ENCODE results near the gene SLFN5.
"Not testable (repeated sequence)": the region's sequence is repeated elsewhere in the genome, so short reads cannot be mapped to it uniquely, and the experiment has no call there.

The SLFN5 gene

GRCh38 chr17:35309345-35309744, 66.5 kb downstream of the SLFN5 start:
- not testable (repeated sequence) for DNase-seq; H3K9me3 ChIP-seq (ENCODE audit: control insufficient read depth, low read length); H3K4me3 ChIP-seq (ENCODE audit: insufficient read depth, low read depth, low read length, poor library complexity, severe bottlenecking); H3K36me3 ChIP-seq (ENCODE audit: control insufficient read depth, insufficient read depth, low read length); H3K27ac ChIP-seq (ENCODE audit: insufficient read depth, low read length, poor library complexity, severe bottlenecking); H3K27me3 ChIP-seq (replicated peaks; ENCODE audit: control insufficient read depth, insufficient read depth, low read length, poor library complexity, severe bottlenecking)
- peaks cover 14% of the 10 kb centered on the region for H3K4me1 ChIP-seq (ENCODE audit: control insufficient read depth, insufficient read depth, low read length, poor library complexity, severe bottlenecking)

- Histone ChIP-seq H3K27ac (ENCODE audit: insufficient read depth, low read length, poor library complexity, severe bottlenecking) (peak overlapping the region; percentile 80), H3K9me3 (ENCODE audit: control insufficient read depth, low read length) (no peaks in the 10 kb centered on the region), H3K36me3 (ENCODE audit: control insufficient read depth, insufficient read depth, low read length) (no peaks in the 10 kb centered on the region), H3K4me1 (ENCODE audit: control insufficient read depth, insufficient read depth, low read length, poor library complexity, severe bottlenecking) (peaks cover 14% of the 10 kb centered on the region), H3K27me3 (replicated peaks; ENCODE audit: control insufficient read depth, insufficient read depth, low read length, poor library complexity, severe bottlenecking) (no peaks in the 10 kb centered on the region), H3K4me3 (ENCODE audit: insufficient read depth, low read depth, low read length, poor library complexity, severe bottlenecking) (no peak overlapping the region)
- DNase-seq, result no peak
These were observed 69.5 kb downstream of the SLFN5 start for GRCh38 chr17:35312346-35312745.

GRCh38 chr17:35312790-35313711, 70.2 kb downstream of the SLFN5 start:
- Histone ChIP-seq H3K36me3 (ENCODE audit: control insufficient read depth, insufficient read depth, low read length) (no peaks in the 10 kb centered on the region), H3K9me3 (ENCODE audit: control insufficient read depth, low read length) (no peaks in the 10 kb centered on the region), H3K27ac (ENCODE audit: insufficient read depth, low read length, poor library complexity, severe bottlenecking) (peak overlapping the region; percentile 80), H3K4me1 (ENCODE audit: control insufficient read depth, insufficient read depth, low read length, poor library complexity, severe bottlenecking) (peaks cover 14% of the 10 kb centered on the region), H3K4me3 (ENCODE audit: insufficient read depth, low read depth, low read length, poor library complexity, severe bottlenecking) (peak overlapping the region; percentile 60), H3K27me3 (replicated peaks; ENCODE audit: control insufficient read depth, insufficient read depth, low read length, poor library complexity, severe bottlenecking) (no peaks in the 10 kb centered on the region)
- DNase-seq, result peak; percentile 80 to 83 (median 81)

DNA sequence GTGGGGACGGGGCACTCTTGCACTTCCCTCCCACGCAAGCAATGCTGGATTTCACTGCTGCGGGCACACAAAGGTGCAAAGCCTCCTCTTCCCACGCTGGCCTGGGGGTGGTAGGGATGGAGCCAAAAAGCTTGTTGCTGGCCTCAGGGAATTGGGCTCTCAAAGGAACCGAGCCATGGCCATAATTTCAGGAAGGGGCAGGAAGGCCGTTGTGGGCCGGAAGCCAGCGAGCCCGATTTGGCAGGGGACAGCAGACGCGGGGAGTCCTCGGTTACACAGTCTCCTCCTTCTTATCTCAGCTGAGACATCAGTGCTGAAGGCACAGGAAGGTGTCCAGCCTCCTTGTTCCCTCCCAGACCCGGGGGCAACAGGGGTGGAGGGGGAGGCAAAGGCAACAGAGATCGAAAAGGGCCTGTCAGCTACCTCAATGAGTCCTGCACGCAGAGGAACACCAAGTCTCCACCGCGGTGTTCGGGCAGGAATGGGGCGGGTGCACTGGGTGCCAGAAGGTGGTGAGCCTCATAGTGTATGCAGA, 71.1 kb downstream of the SLFN5 start:
- Histone ChIP-seq H3K4me3 (ENCODE audit: insufficient read depth, low read depth, low read length, poor library complexity, severe bottlenecking) (peak overlapping the region; percentile 60), H3K36me3 (ENCODE audit: control insufficient read depth, insufficient read depth, low read length) (no peaks in the 10 kb centered on the region), H3K27me3 (replicated peaks; ENCODE audit: control insufficient read depth, insufficient read depth, low read length, poor library complexity, severe bottlenecking) (no peaks in the 10 kb centered on the region), H3K9me3 (ENCODE audit: control insufficient read depth, low read length) (no peaks in the 10 kb centered on the region), H3K27ac (ENCODE audit: insufficient read depth, low read length, poor library complexity, severe bottlenecking) (peak overlapping the region; percentile 80), H3K4me1 (ENCODE audit: control insufficient read depth, insufficient read depth, low read length, poor library complexity, severe bottlenecking) (peaks cover 14% of the 10 kb centered on the region)
- DNase-seq, result peak in 1 of 3 donors; percentile 5

- H3K4me3 ChIP-seq (ENCODE audit: insufficient read depth, low read depth, low read length, poor library complexity, severe bottlenecking), result no peak overlapping the region
- peaks cover 14% of the 10 kb centered on the region for H3K4me1 ChIP-seq (ENCODE audit: control insufficient read depth, insufficient read depth, low read length, poor library complexity, severe bottlenecking)
- H3K36me3 ChIP-seq (ENCODE audit: control insufficient read depth, insufficient read depth, low read length), result no peaks in the 10 kb centered on the region
- no peaks in the 10 kb centered on the region for H3K27me3 ChIP-seq (replicated peaks; ENCODE audit: control insufficient read depth, insufficient read depth, low read length, poor library complexity, severe bottlenecking)
- H3K27ac ChIP-seq (ENCODE audit: insufficient read depth, low read length, poor library complexity, severe bottlenecking), result peak overlapping the region; percentile 80
- no peaks in the 10 kb centered on the region for H3K9me3 ChIP-seq (ENCODE audit: control insufficient read depth, low read length)
- no peak for DNase-seq
These were observed 71.7 kb downstream of the SLFN5 start for GRCh38 chr17:35314415-35315216.

DNA sequence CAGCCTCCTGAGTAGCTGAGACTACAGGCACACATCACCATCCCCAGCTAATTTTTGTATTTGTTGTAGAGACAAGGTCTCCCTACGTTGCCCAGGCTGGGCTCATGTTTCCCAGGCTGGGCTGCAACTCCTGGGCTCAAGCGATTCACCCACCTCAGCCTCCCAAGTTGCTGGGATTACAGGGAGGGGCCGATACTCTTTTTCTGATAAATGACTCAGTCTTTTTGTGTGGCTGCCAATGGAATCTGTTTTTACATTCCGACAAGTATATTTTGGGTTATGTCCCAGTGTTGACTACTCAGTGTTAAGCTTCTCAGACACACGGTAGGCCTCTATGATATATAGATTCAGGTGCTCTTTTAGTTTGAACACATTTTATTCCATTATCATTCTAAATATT, 72.4 kb downstream of the SLFN5 start:
- DNase-seq, result no peak
- H3K27ac ChIP-seq (ENCODE audit: insufficient read depth, low read length, poor library complexity, severe bottlenecking), result no peak overlapping the region
- no peaks in the 10 kb centered on the region for H3K27me3 ChIP-seq (replicated peaks; ENCODE audit: control insufficient read depth, insufficient read depth, low read length, poor library complexity, severe bottlenecking)
- no peak overlapping the region for H3K4me3 ChIP-seq (ENCODE audit: insufficient read depth, low read depth, low read length, poor library complexity, severe bottlenecking)
- H3K9me3 ChIP-seq (ENCODE audit: control insufficient read depth, low read length), result no peaks in the 10 kb centered on the region
- peaks cover 14% of the 10 kb centered on the region for H3K4me1 ChIP-seq (ENCODE audit: control insufficient read depth, insufficient read depth, low read length, poor library complexity, severe bottlenecking)
- no peaks in the 10 kb centered on the region for H3K36me3 ChIP-seq (ENCODE audit: control insufficient read depth, insufficient read depth, low read length)

DNA sequence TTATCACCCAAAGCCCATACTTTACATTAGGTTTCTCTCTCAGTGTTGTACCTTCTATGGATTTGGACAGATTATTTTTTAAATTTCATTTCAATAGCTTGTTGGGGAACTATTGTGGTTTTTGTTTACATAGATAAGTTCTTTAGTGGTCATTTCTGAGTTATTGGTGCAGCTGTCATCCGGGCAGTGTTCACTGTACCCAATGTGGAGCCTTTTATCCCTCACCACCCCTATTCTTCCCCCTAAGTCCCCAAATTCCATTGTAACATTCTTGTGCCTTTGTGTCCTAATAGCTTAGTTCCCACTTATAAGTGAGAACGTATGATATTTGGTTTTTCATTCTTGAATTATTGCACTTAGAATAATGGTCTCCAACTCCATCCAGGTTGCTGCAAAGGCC, 73.1 kb downstream of the SLFN5 start:
- Histone ChIP-seq H3K36me3 (ENCODE audit: control insufficient read depth, insufficient read depth, low read length) (no peaks in the 10 kb centered on the region), H3K27me3 (replicated peaks; ENCODE audit: control insufficient read depth, insufficient read depth, low read length, poor library complexity, severe bottlenecking) (no peaks in the 10 kb centered on the region), H3K27ac (ENCODE audit: insufficient read depth, low read length, poor library complexity, severe bottlenecking) (no peak overlapping the region), H3K9me3 (ENCODE audit: control insufficient read depth, low read length) (no peaks in the 10 kb centered on the region), H3K4me1 (ENCODE audit: control insufficient read depth, insufficient read depth, low read length, poor library complexity, severe bottlenecking) (peaks cover 14% of the 10 kb centered on the region), H3K4me3 (ENCODE audit: insufficient read depth, low read depth, low read length, poor library complexity, severe bottlenecking) (no peak overlapping the region)
- DNase-seq, result no peak

DNA sequence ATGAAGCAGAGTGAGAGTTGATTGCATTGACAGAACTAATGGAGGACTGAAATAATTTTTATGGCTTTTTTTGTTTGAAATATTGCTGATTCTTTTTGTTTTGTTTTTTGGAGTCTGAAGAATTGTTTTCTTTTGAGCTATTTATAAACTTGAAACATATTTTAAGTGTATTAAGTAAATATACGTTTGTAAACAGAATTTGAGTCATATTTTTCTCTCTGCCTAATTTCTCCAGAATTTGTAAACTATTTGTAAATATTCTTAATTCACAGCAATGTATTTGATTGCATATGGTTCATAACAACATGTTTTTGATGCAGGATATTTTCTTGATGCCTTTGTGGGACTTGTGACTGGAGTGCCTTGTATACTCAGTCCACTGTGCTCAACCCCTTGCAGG, 79.9 kb downstream of the SLFN5 start:
- H3K27me3 ChIP-seq (replicated peaks; ENCODE audit: control insufficient read depth, insufficient read depth, low read length, poor library complexity, severe bottlenecking), result no peaks in the 10 kb centered on the region
- no peak for DNase-seq

More for the DNA sequence above, 79.9 kb downstream of the SLFN5 start:
- H3K4me1 ChIP-seq (ENCODE audit: control insufficient read depth, insufficient read depth, low read length, poor library complexity, severe bottlenecking), result no peaks in the 10 kb centered on the region
- H3K36me3 ChIP-seq (ENCODE audit: control insufficient read depth, insufficient read depth, low read length), result no peaks in the 10 kb centered on the region
- no peak overlapping the region for H3K27ac ChIP-seq (ENCODE audit: insufficient read depth, low read length, poor library complexity, severe bottlenecking)
- no peaks in the 10 kb centered on the region for H3K9me3 ChIP-seq (ENCODE audit: control insufficient read depth, low read length)
- H3K4me3 ChIP-seq (ENCODE audit: insufficient read depth, low read depth, low read length, poor library complexity, severe bottlenecking), result no peak overlapping the region

All from effector memory CD4-positive, alpha-beta T cell (primary cell).